Thyroid gland (tissue), 4 donors: ENCODE data around the gene L2HGDH. TPM values are rescaled to one million over a fixed set of nuclear protein-coding genes. Genes with fewer than 3 reads are reported as not detected.

Source experiments
- DNase-seq, 2 donors: peaks; one replicate each; pipeline ENCODE4 v3.0.0-alpha.2; 2019
- H3K27ac ChIP-seq, 3 donors: fragments of 200-600 bp; sonication (generic); 1 replicate in 2 of 3; 2 replicates in 1 of 3; pipeline ENCODE4 v1.5.1; 2016 to 2019; ENCODE audit warnings: mild to moderate bottlenecking in 1 of 3, moderate library complexity in 1 of 3
- H3K27me3 ChIP-seq: fragments of 200-600 bp; sonication (generic); one replicate; pipeline ENCODE4 v1.5.1; 2019
- H3K36me3 ChIP-seq, 2 donors: fragments of 200-600 bp; sonication (generic); one replicate each; pipeline ENCODE4 v1.5.1; 2016 to 2019
- H3K4me1 ChIP-seq, 2 donors: fragments of 200-600 bp; sonication (generic); one replicate each; pipeline ENCODE4 v1.5.1; 2017 to 2019
- H3K4me3 ChIP-seq, 3 donors: fragments of 200-600 bp; sonication (generic); replicated peaks in 1 of 3; 1 replicate in 2 of 3; 2 replicates in 1 of 3; pipeline ENCODE4 v1.5.1; 2016; ENCODE audit warnings: mild to moderate bottlenecking in 1 of 3
- H3K9me3 ChIP-seq: fragments of 200-600 bp; sonication (generic); one replicate; pipeline ENCODE4 v1.5.1; 2017
- POLR2A ChIP-seq, 2 donors: fragments of 450-650 bp; IDR thresholded peaks; one replicate each; pipeline ENCODE4 v1.6.1; 2017; ENCODE audit warnings: antibody characterized with exemption in 2 of 2, mild to moderate bottlenecking in 2 of 2, moderate library complexity in 1 of 2
- WGBS, 2 donors: methylation state at CpG; one replicate each; pipeline ENCODE4 v1.1.5; 2017; 5-methylcytosine and 5-hydroxymethylcytosine counted together
- intact Hi-C: fragments of 100-400 bp; cut with DNase I; formaldehyde crosslinking; loops from one replicate; pipeline ENCODE4 v1.15.1; 2023
- total RNA-seq, 4 donors: library from RNA; depleted of rRNA; stranded (reverse); fragments of >200 nt; gene quantifications; one replicate each; pipeline ENCODE4 v1.2.3, GENCODE V29; 2016
- TF ChIP-seq, protein P1 (sequence below), 6 experiments: fragments of 200-600 bp in 3 of 6; fragments of 450-650 bp in 3 of 6; sonication (generic) in 3 of 6; IDR thresholded peaks; one replicate each; pipeline ENCODE4 v1.5.1; 2016 to 2019; ENCODE audit warnings: antibody characterized with exemption in 6 of 6, mild to moderate bottlenecking in 2 of 6, inconsistent platforms in 1 of 6, moderate library complexity in 1 of 6

L2HGDH gene
- total RNA-seq, 4 donors from 2014 or later = 8.7 to 10.9 (median 9.7) TPM

DNA sequence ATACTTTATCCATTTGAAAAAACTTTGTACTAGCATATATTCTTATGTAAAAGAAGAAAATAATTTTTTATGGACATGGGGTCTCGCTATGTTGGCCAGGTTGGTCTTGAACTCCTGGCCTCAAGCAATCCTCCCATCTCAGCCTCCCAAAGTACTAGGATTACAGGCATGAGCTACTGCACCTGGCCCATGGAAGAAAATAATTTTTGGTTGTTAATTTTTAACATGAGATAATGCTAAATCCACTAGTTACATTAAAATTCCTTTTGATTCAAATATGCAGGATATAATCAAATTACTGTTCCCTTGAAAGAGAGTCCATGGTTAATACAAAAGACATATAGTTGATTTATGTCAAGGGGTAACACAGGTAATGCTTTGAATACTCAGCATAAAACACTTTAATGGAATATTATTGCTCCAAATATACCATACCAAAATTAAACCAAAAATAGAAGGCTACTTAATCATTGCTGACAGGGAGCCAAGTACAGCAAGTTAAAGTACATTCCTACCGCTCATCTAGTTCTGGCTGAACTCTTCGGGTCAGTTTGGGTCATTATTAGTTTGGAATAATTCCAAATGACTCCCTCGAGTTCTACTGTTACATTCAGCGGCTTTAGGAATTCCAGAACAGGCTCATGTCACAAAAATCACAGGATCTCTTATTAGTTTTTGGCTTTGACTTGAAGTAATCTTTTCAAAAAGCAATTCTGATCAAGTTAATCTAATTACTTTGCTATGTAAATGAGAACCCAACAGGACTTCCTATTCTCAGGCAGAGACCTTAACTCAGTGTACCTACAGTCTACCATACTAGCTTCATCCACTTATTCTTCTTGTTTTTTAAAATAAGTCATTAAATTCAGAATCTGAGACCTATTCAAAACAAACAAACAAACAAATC, 86.7 kb downstream of the L2HGDH start:
- no peaks in the 10 kb centered on the region for H3K27me3 ChIP-seq
- H3K9me3 ChIP-seq = no peaks in the 10 kb centered on the region
- H3K27ac ChIP-seq = peak overlapping the region; percentile 50 to 81 (median 59)
- H3K36me3 ChIP-seq = no peaks in the 10 kb centered on the region
- peaks cover 47% of the 10 kb centered on the region in 2 donors for H3K4me1 ChIP-seq
- H3K4me3 ChIP-seq = no peak overlapping the region
- 26 to 29% methylated on average over 5 of the region's 5 CpGs for WGBS, 2 donors
- intact Hi-C loops = no loop called here
- no peak for TF ChIP-seq POLR2A (IDR thresholded peaks at IDR 0.05)
- TF ChIP-seq, protein P1, sequence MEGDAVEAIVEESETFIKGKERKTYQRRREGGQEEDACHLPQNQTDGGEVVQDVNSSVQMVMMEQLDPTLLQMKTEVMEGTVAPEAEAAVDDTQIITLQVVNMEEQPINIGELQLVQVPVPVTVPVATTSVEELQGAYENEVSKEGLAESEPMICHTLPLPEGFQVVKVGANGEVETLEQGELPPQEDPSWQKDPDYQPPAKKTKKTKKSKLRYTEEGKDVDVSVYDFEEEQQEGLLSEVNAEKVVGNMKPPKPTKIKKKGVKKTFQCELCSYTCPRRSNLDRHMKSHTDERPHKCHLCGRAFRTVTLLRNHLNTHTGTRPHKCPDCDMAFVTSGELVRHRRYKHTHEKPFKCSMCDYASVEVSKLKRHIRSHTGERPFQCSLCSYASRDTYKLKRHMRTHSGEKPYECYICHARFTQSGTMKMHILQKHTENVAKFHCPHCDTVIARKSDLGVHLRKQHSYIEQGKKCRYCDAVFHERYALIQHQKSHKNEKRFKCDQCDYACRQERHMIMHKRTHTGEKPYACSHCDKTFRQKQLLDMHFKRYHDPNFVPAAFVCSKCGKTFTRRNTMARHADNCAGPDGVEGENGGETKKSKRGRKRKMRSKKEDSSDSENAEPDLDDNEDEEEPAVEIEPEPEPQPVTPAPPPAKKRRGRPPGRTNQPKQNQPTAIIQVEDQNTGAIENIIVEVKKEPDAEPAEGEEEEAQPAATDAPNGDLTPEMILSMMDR (IDR thresholded peaks at IDR 0.05) = no peak
- DNase-seq = peak in 1 of 2 donors; percentile 6

DNA sequence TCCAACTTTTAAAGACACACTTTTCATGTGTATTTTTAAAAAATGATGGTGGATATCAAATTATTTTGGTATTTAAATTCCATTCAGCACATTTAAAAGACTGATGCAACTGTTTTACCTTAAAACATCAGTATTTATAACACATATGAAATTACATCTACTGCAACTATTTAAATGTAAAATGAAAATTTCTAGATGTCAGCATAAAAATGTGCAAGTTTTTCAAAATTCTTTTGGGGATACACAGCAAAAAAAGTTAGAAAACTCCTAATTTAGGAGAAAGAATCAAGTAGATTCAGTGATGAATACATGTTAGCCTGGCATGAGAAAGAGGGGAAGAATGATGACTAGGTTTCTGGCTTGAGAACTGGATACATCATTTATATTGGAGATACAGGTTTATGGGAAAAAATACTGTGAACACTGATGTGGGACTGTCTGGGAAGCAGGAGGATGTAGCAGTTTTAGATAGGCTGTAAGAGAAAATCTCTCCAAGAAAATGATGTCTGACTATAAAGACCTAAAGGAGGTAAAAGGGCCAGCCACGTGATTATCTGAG, 89.9 kb downstream of the L2HGDH start:
- TF ChIP-seq POLR2A (IDR thresholded peaks at IDR 0.05) = no peak
- TF ChIP-seq, protein P1 (IDR thresholded peaks at IDR 0.05) = no peak
- 79 to 88% methylated on average over 1 of the region's 1 CpG for WGBS, 2 donors
- Histone ChIP-seq H3K4me1 (peaks cover 30 to 33% of the 10 kb centered on the region in 2 donors), H3K9me3 (no peaks in the 10 kb centered on the region), H3K27me3 (no peaks in the 10 kb centered on the region), H3K36me3 (no peaks in the 10 kb centered on the region), H3K4me3 (no peak overlapping the region), H3K27ac (peak overlapping the region in 2 of 3 donors; percentile 2 to 34)
- intact Hi-C loops = no loop called here
- no peak for DNase-seq

DNA sequence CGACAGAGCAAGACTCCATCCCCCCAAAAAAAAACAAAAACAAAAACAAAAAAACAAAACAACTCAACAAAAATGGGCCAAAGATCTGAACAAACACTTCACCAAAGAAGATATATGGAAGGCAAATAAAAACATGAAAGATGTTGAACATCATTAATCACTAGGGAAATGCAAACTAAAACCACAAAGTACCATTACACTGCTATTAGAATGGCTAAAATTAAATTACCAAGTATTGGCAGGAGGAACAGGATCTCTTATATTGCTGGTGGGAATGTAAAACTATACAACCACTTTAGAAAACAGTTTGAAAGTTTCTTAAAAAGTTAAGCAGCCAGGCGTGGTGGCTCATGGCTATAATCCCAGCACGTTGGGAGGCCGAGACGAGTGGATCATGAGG, 93.5 kb downstream of the L2HGDH start:
- no peaks in the 10 kb centered on the region for H3K9me3 ChIP-seq
- WGBS, 2 donors = 84 to 87% methylated on average over 5 of the region's 5 CpGs
- no peaks in the 10 kb centered on the region for H3K36me3 ChIP-seq
- H3K4me1 ChIP-seq = peaks cover 12 to 17% of the 10 kb centered on the region in 2 donors
- H3K4me3 ChIP-seq = no peak overlapping the region
- TF ChIP-seq, protein P1 (IDR thresholded peaks at IDR 0.05) = no peak
- no peak for TF ChIP-seq POLR2A (IDR thresholded peaks at IDR 0.05)
- H3K27me3 ChIP-seq = no peaks in the 10 kb centered on the region
- no peak for DNase-seq
- no peak overlapping the region for H3K27ac ChIP-seq
- intact Hi-C loops = no loop called here

- no peak for DNase-seq
- intact Hi-C loops = no loop called here
- Histone ChIP-seq H3K4me1 (peaks cover 6 to 16% of the 10 kb centered on the region in 2 donors), H3K4me3 (no peak overlapping the region), H3K36me3 (no peaks in the 10 kb centered on the region), H3K9me3 (no peaks in the 10 kb centered on the region), H3K27me3 (no peaks in the 10 kb centered on the region), H3K27ac (no peak overlapping the region)
- TF ChIP-seq POLR2A (IDR thresholded peaks at IDR 0.05) = no peak
- TF ChIP-seq, protein P1 (IDR thresholded peaks at IDR 0.05) = no peak
- 90 to 92% methylated on average over 2 of the region's 2 CpGs for WGBS, 2 donors
Observed at GRCh38 chr14:50215416-50215815, 96.6 kb downstream of the L2HGDH start.

DNA sequence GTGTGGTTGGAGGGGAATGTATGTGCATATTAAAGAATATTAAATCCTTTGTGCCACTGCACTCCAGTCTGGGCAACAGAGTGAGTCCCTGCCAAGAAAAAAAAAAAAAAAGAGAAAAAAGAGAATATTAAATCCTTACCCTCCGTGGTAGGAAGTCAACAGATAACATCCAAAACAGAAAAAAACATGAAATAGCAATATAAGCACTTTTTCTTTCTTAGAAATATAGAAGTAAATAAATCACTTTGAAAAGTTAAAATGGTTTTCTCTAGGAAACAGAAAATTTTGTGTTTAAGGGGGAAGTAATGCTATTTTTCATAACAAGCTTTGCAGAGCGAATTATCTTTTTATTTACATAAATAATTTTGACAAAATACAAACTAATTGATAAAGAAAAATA, 98.2 kb downstream of the L2HGDH start:
- Histone ChIP-seq H3K27ac (no peak overlapping the region), H3K9me3 (no peaks in the 10 kb centered on the region), H3K4me3 (no peak overlapping the region), H3K4me1 (peaks cover 6 to 16% of the 10 kb centered on the region in 2 donors), H3K36me3 (no peaks in the 10 kb centered on the region), H3K27me3 (no peaks in the 10 kb centered on the region)
- intact Hi-C loops = no loop called here
- no peak for DNase-seq
- 75 to 79% methylated on average over 2 of the region's 2 CpGs for WGBS, 2 donors
- TF ChIP-seq, protein P1 (IDR thresholded peaks at IDR 0.05) = no peak
